SK-N-SH (cell line): ENCODE measurements around the gene NECTIN2. TPM values are rescaled to one million over a fixed set of nuclear protein-coding genes. Genes with fewer than 3 reads are reported as not detected.
A peak's percentile ranks its signal among the peaks of the same experiment; 100 is the strongest.

ENCODE experiments used
- CTCF ChIA-PET: fragments of 300-600, 350-600 bp; formaldehyde crosslinking; extraction: SDS; loops from one replicate; lab custom pipeline; 2021; lab: Yijun Ruan, JAX
- POLR2A ChIA-PET: fragments of 350-600 bp; sonication (Branson Sonifier 250); formaldehyde crosslinking; extraction: SDS; loops from one replicate; lab custom pipeline; 2020; ENCODE audit warnings: antibody characterized with exemption, inconsistent platforms; lab: Yijun Ruan, JAX
- DNase-seq: peaks from one replicate; pipeline ENCODE4 v3.0.0; 2012
- H2AFZ ChIP-seq: fragments of 200-600 bp; sonication (generic); 2 replicates; pipeline ENCODE4 v1.8.1; 2016; ENCODE audit warnings: antibody characterized with exemption, mild to moderate bottlenecking, low read depth
- H3F3A ChIP-seq: fragments of 200-600 bp; sonication (generic); replicated peaks from 2 replicates; pipeline ENCODE3; 2016; ENCODE audit warnings: antibody characterized with exemption, mild to moderate bottlenecking; ENCODE audit not compliant: insufficient read depth
- H3K27ac ChIP-seq, 2 experiments: fragments of 200-500 bp in 1 of 2; fragments of 200-600 bp in 1 of 2; sonication (Bioruptor generic) in 1 of 2; sonication (generic), shearing (Covaris generic) in 1 of 2; 2 replicates each; pipeline versions ENCODE4 v1.5.1 to v1.6.1; 2014 to 2016; ENCODE audit warnings: low read depth in 2 of 2, inconsistent platforms in 1 of 2, low read length in 1 of 2, mild to moderate bottlenecking in 1 of 2, mixed read lengths in 1 of 2
- H3K27me3 ChIP-seq: fragments of 200-600 bp; sonication (generic), shearing (Covaris generic); 2 replicates; pipeline ENCODE4 v1.6.1; 2016; ENCODE audit warnings: mixed run types; ENCODE audit not compliant: insufficient read depth
- H3K36me3 ChIP-seq, 2 experiments: fragments of 200-500 bp in 1 of 2; fragments of 200-600 bp in 1 of 2; sonication (Bioruptor generic) in 1 of 2; sonication (generic) in 1 of 2; replicated peaks in 1 of 2; 2 replicates each; pipeline versions ENCODE3 to v1.5.1; 2014 to 2016; ENCODE audit warnings: low read length in 1 of 2, mild to moderate bottlenecking in 1 of 2; ENCODE audit not compliant: insufficient read depth in 2 of 2, control insufficient read depth in 1 of 2
- H3K4me1 ChIP-seq, 2 experiments: fragments of 200-500 bp in 1 of 2; fragments of 200-600 bp in 1 of 2; sonication (Bioruptor generic) in 1 of 2; sonication (generic), shearing (Covaris generic) in 1 of 2; 2 replicates each; pipeline versions ENCODE4 v1.5.1 to v1.6.1; 2014 to 2016; ENCODE audit warnings: low read depth in 1 of 2, low read length in 1 of 2, mixed run types in 1 of 2; ENCODE audit not compliant: insufficient read depth in 2 of 2, control insufficient read depth in 1 of 2
- H3K4me2 ChIP-seq: fragments of 200-600 bp; sonication (generic), shearing (Covaris generic); 2 replicates; pipeline ENCODE4 v1.6.1; 2017; ENCODE audit warnings: mixed run types
- H3K4me3 ChIP-seq, 2 experiments: fragments of 200-500 bp in 1 of 2; fragments of 200-600 bp in 1 of 2; sonication (Bioruptor generic) in 1 of 2; sonication (generic), shearing (Covaris generic) in 1 of 2; 2 replicates each; pipeline versions ENCODE4 v1.5.1 to v1.8.1; 2014 to 2016; ENCODE audit warnings: low read depth in 2 of 2, inconsistent platforms in 1 of 2, low read length in 1 of 2, mild to moderate bottlenecking in 1 of 2, mixed read lengths in 1 of 2, moderate library complexity in 1 of 2
- H3K79me2 ChIP-seq: fragments of 200-600 bp; sonication (generic); 2 replicates; pipeline ENCODE4 v1.8.1; 2017; ENCODE audit warnings: mild to moderate bottlenecking; ENCODE audit not compliant: insufficient read depth
- H3K9ac ChIP-seq: fragments of 200-600 bp; sonication (generic); 2 replicates; pipeline ENCODE4 v1.6.1; 2017; ENCODE audit warnings: mixed run types
- H3K9me2 ChIP-seq: fragments of 200-600 bp; sonication (generic); 2 replicates; pipeline ENCODE4 v1.6.1; 2017; ENCODE audit warnings: mixed run types
- H3K9me3 ChIP-seq: fragments of 200-600 bp; sonication (generic); 2 replicates; pipeline ENCODE4 v1.6.1; 2017; ENCODE audit warnings: mixed run types, mild to moderate bottlenecking, moderate library complexity
- H4K20me1 ChIP-seq: fragments of 200-600 bp; sonication (generic); 2 replicates; pipeline ENCODE4 v1.6.1; 2017; ENCODE audit warnings: mild to moderate bottlenecking, mixed run types; ENCODE audit not compliant: insufficient read depth
- ELF1 ChIP-seq: IDR thresholded peaks from 2 replicates; pipeline ENCODE4 v1.4.0; 2012
- EP300 ChIP-seq, 2 experiments: IDR thresholded peaks; 2 replicates each; pipeline versions ENCODE4 v1.4.0 to v1.6.1; 2012; ENCODE audit warnings: borderline replicate concordance in 1 of 2, low read depth in 1 of 2, low read length in 1 of 2
- FOSL2 ChIP-seq: IDR thresholded peaks from 2 replicates; pipeline ENCODE4 v1.4.0; 2012; ENCODE audit warnings: low read depth, mild to moderate bottlenecking, moderate library complexity, borderline replicate concordance
- FOXJ3 ChIP-seq: sonication (generic); formaldehyde crosslinking; IDR thresholded peaks from 2 replicates; pipeline ENCODE4 v1.5.1; 2020; ENCODE audit warnings: mild to moderate bottlenecking, missing genetic modification reagents
- FOXM1 ChIP-seq: IDR thresholded peaks from 2 replicates; pipeline ENCODE4 v1.4.0; 2012; ENCODE audit warnings: low read depth, mild to moderate bottlenecking
- GABPA ChIP-seq: IDR thresholded peaks from 2 replicates; pipeline ENCODE4 v1.4.0; 2012; ENCODE audit warnings: low read depth, mild to moderate bottlenecking
- GATA2 ChIP-seq: sonication (generic); formaldehyde crosslinking; IDR thresholded peaks from 2 replicates; pipeline ENCODE4 v1.5.0; 2020; ENCODE audit warnings: mild to moderate bottlenecking, missing genetic modification reagents
- JUND ChIP-seq: IDR thresholded peaks from 2 replicates; pipeline ENCODE4 v1.4.0; 2012
- MAX ChIP-seq: IDR thresholded peaks from 2 replicates; pipeline ENCODE4 v1.4.0; 2012; ENCODE audit warnings: low read depth
- NRF1 ChIP-seq: IDR thresholded peaks from 2 replicates; pipeline ENCODE4 v1.6.1; 2012; ENCODE audit warnings: low read depth, mild to moderate bottlenecking, low read length
- RAD21 ChIP-seq: IDR thresholded peaks from 2 replicates; pipeline ENCODE4 v1.6.1; 2012; ENCODE audit warnings: mild to moderate bottlenecking, low read length
- RCOR1 ChIP-seq: fragments of 150-350 bp; IDR thresholded peaks from 2 replicates; pipeline ENCODE4 v1.6.1; 2017; ENCODE audit warnings: antibody characterized with exemption, low read length
- REST ChIP-seq: IDR thresholded peaks from 2 replicates; pipeline ENCODE4 v1.6.1; 2012; ENCODE audit warnings: mild to moderate bottlenecking, low read depth, low read length, moderate library complexity
- SMC3 ChIP-seq: IDR thresholded peaks from 2 replicates; pipeline ENCODE4 v1.6.1; 2012; ENCODE audit warnings: low read depth, low read length, improper control_type of control experiment
- TCF12 ChIP-seq: IDR thresholded peaks from 2 replicates; pipeline ENCODE4 v1.4.0; 2012
- USF1 ChIP-seq: IDR thresholded peaks from 2 replicates; pipeline ENCODE4 v1.4.0; 2012; ENCODE audit warnings: low read depth, borderline replicate concordance
- USF2 ChIP-seq: fragments of 150-350 bp; IDR thresholded peaks from 2 replicates; pipeline ENCODE4 v1.6.1; 2017; ENCODE audit warnings: antibody characterized with exemption, low read length, low read depth, borderline replicate concordance
- YY1 ChIP-seq: IDR thresholded peaks from 2 replicates; pipeline ENCODE4 v1.4.0; 2012; ENCODE audit warnings: low read depth, mild to moderate bottlenecking
- WGBS: methylation state at CpG from one replicate; pipeline ENCODE4 v1.1.6; 2017; ENCODE audit warnings: low lambda C conversion rate; 5-methylcytosine and 5-hydroxymethylcytosine counted together
- polyA plus RNA-seq, 3 experiments: library from polyadenylated mRNA; depleted of rRNA; stranded (reverse); fragments of >200 nt; gene quantifications; 2 replicates each; pipeline ENCODE4 v1.2.3, GENCODE V29; 2012
- TF ChIP-seq, protein P1 (sequence below): IDR thresholded peaks from 2 replicates; pipeline ENCODE4; 2012

NECTIN2 gene
- polyA plus RNA-seq, 1 of the 3 experiments (the other 2 are of a cell fraction) = 121 TPM

GRCh38 chr19:44889830-44890365, 43.8 kb downstream of the NECTIN2 start:
- Histone ChIP-seq H3F3A (peaks cover 17% of the 10 kb centered on the region), H3K9me2 (no peaks in the 10 kb centered on the region), H3K4me1 (peaks cover 8 to 21% of the 10 kb centered on the region in 2 experiments; a peak in 2 of 4 replicates), H3K9me3 (no peaks in the 10 kb centered on the region), H3K4me3 (peak overlapping the region; percentile 51 to 57), H2AFZ (peak overlapping the region; percentile 77), H3K9ac (peak overlapping the region; percentile 72), H3K27me3 (no peaks in the 10 kb centered on the region), H3K79me2 (peaks cover 39% of the 10 kb centered on the region), H3K36me3 (peaks cover 9 to 29% of the 10 kb centered on the region in 2 experiments), H4K20me1 (no peaks in the 10 kb centered on the region), H3K4me2 (peak overlapping the region; percentile 81), H3K27ac (peak overlapping the region; percentile 92 to 93)
- WGBS = 58% methylated on average over 17 of the region's 17 CpGs
- no peak for TF ChIP-seq RCOR1
- TF ChIP-seq RAD21 = no peak
- ChIA-PET POLR2A (interaction anchor here (1.1 to 1.4 kb wide), 2 partner anchors 41 to 65 kb away, joined by 4 read pairs; partner anchors contain the start of gene CLPTM1), CTCF (interaction anchor here (0.5 to 1.8 kb wide), 7 partner anchors 14 to 558 kb away, joined by 3 to 5 read pairs (median 3); no protein-coding TSS in a partner anchor)
- DNase-seq = no peak

GRCh38 chr19:44890366-44891015, 44.4 kb downstream of the NECTIN2 start:
- H3K4me2 ChIP-seq = peak overlapping the region; percentile 81
- 2% methylated on average over 40 of the region's 40 CpGs for WGBS
- H3K9ac ChIP-seq = peak overlapping the region; percentile 72
- peak overlapping the region; percentile 77 for H2AFZ ChIP-seq
- H4K20me1 ChIP-seq = no peaks in the 10 kb centered on the region
- peaks cover 9 to 32% of the 10 kb centered on the region in 2 experiments for H3K36me3 ChIP-seq
- no peaks in the 10 kb centered on the region for H3K9me3 ChIP-seq
- ChIA-PET CTCF (interaction anchor here (0.5 to 1.8 kb wide), 7 partner anchors 14 to 557 kb away, joined by 3 to 5 read pairs (median 3); no protein-coding TSS in a partner anchor), POLR2A (interaction anchor here (1.1 to 1.4 kb wide), 2 partner anchors 42 to 64 kb away, joined by 4 read pairs; partner anchors contain the start of gene CLPTM1)
- peak overlapping the region; percentile 51 to 57 for H3K4me3 ChIP-seq
- peaks cover 17% of the 10 kb centered on the region for H3F3A ChIP-seq
- peaks cover 8 to 21% of the 10 kb centered on the region in 2 experiments; a peak in 2 of 4 replicates for H3K4me1 ChIP-seq
- H3K79me2 ChIP-seq = peaks cover 42% of the 10 kb centered on the region
- peak; percentile 90 for DNase-seq
- no peaks in the 10 kb centered on the region for H3K9me2 ChIP-seq
- H3K27ac ChIP-seq = peak overlapping the region; percentile 92 to 93
- H3K27me3 ChIP-seq = no peaks in the 10 kb centered on the region
- TF ChIP-seq RCOR1 (no peak; the same call in 1 of the 2 replicates), ELF1 (peak; percentile 92), REST (0 out of 2 replicates have a peak, but pooled peaks have one; percentile 15), SMC3 (no peak), EP300 (IDR thresholded peaks at IDR 0.05; ENCODE audit: borderline replicate concordance in 1 of 2, low read depth in 1 of 2, low read length in 1 of 2) (peak; percentile 10 to 28; a peak in 1 of 4 replicates), GABPA (peak; percentile 69), USF2 (no peak), NRF1 (no peak; the same call in 1 of the 2 replicates), FOXJ3 (CRISPR knock-in tag) (no peak), YY1 (no peak), RAD21 (peak; percentile 27), FOXM1 (no peak), JUND (no peak; the same call in 1 of the 2 replicates), TCF12 (no peak; the same call in 1 of the 2 replicates), FOSL2 (peak; percentile 47; the same call in 1 of the 2 replicates), MAX (peak; percentile 69; the same call in 1 of the 2 replicates), GATA2 (CRISPR knock-in tag) (no peak), USF1 (no peak)
- TF ChIP-seq, protein P1, sequence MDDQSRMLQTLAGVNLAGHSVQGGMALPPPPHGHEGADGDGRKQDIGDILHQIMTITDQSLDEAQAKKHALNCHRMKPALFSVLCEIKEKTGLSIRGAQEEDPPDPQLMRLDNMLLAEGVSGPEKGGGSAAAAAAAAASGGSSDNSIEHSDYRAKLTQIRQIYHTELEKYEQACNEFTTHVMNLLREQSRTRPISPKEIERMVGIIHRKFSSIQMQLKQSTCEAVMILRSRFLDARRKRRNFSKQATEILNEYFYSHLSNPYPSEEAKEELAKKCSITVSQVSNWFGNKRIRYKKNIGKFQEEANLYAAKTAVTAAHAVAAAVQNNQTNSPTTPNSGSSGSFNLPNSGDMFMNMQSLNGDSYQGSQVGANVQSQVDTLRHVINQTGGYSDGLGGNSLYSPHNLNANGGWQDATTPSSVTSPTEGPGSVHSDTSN = peak; percentile 37
